Left renal cortex interstitium (tissue), 4 donors: ENCODE measurements around the gene EGFL6. TPM values are rescaled to one million over a fixed set of nuclear protein-coding genes. Genes with fewer than 3 reads are reported as not detected.

ENCODE experiments used
- polyA plus RNA-seq, 4 donors: library from polyadenylated mRNA; unstranded; fragments of 120-200 nt; gene quantifications; one replicate each; pipeline ENCODE4 v1.2.1, GENCODE V29; 2013; ENCODE audit not compliant: insufficient read length in 4 of 4

The EGFL6 gene
- polyA plus RNA-seq, 4 donors: 18.8 to 36.6 (median 22.0) TPM

Other genes with a start within 250 kb of the EGFL6 start
- gene ATXN3L, start 249.5 kb upstream of the EGFL6 start, polyA plus RNA-seq: under 1 TPM in 1 of 4 donors, not detected in 3; 0.13 TPM
- gene TCEANC, start 83.5 kb downstream of the EGFL6 start, polyA plus RNA-seq: 1 to 10 TPM; 4.8 to 7.1 (median 6.3) TPM
- gene RAB9A, start 119.5 kb downstream of the EGFL6 start, polyA plus RNA-seq: 10 to 100 TPM; 23.4 to 28.0 (median 24.1) TPM
- 10 to 100 TPM; 10.8 to 21.5 (median 17.6) TPM for gene TRAPPC2, start 165.0 kb downstream of the EGFL6 start, polyA plus RNA-seq
- 10 to 100 TPM; 32.1 to 51.1 (median 44.3) TPM for gene OFD1, start 165.1 kb downstream of the EGFL6 start, polyA plus RNA-seq
- 10 to 100 TPM; 19.6 to 25.8 (median 23.3) TPM for gene GPM6B, start 247.5 kb downstream of the EGFL6 start, polyA plus RNA-seq